Spleen (tissue), 11 donors: ENCODE measurements around the gene KRAS. TPM values are rescaled to one million over a fixed set of nuclear protein-coding genes. Genes with fewer than 3 reads are reported as not detected.

ENCODE experiments used
- DNase-seq: peaks from one replicate; pipeline ENCODE4 v3.0.0-alpha.2; 2020
- H3K27ac ChIP-seq, 8 donors: fragments of 200-600 bp; sonication (generic) in 7 of 8; 1 replicate in 4 of 8; 2 replicates in 4 of 8; pipeline versions ENCODE4 v1.5.0 to v1.8.0; 2016 to 2021; ENCODE audit warnings: inconsistent platforms in 4 of 8, mild to moderate bottlenecking in 4 of 8, moderate library complexity in 1 of 8
- H3K27me3 ChIP-seq, 7 donors: fragments of 200-600 bp; sonication (generic) in 6 of 7; replicated peaks in 1 of 7; 1 replicate in 4 of 7; 2 replicates in 3 of 7; pipeline versions ENCODE4 v1.5.0 to v1.8.0; 2016 to 2021; ENCODE audit warnings: inconsistent platforms in 3 of 7, mild to moderate bottlenecking in 1 of 7
- H3K36me3 ChIP-seq, 6 donors: fragments of 200-600 bp; sonication (generic) in 5 of 6; 1 replicate in 4 of 6; 2 replicates in 2 of 6; pipeline versions ENCODE4 v1.5.0 to v1.8.0; 2016 to 2021; ENCODE audit warnings: inconsistent platforms in 2 of 6
- H3K4me1 ChIP-seq, 6 donors: fragments of 200-600 bp; sonication (generic) in 5 of 6; 1 replicate in 3 of 6; 2 replicates in 3 of 6; pipeline versions ENCODE4 v1.5.0 to v1.8.0; 2016 to 2021; ENCODE audit warnings: inconsistent platforms in 3 of 6
- H3K4me3 ChIP-seq, 8 donors: fragments of 200-600 bp; sonication (generic) in 7 of 8; 1 replicate in 4 of 8; 2 replicates in 4 of 8; pipeline versions ENCODE4 v1.5.0 to v1.8.0; 2016 to 2021; ENCODE audit warnings: inconsistent platforms in 4 of 8, mild to moderate bottlenecking in 4 of 8, moderate library complexity in 2 of 8
- H3K9me3 ChIP-seq, 8 donors: fragments of 200-600 bp; sonication (generic) in 7 of 8; 1 replicate in 4 of 8; 2 replicates in 4 of 8; pipeline versions ENCODE4 v1.5.0 to v1.8.0; 2016 to 2021; ENCODE audit warnings: inconsistent platforms in 4 of 8
- CTCF ChIP-seq, 11 experiments: fragments of 200-600 bp in 7 of 11; fragments of 450-650 bp in 4 of 11; sonication (generic) in 4 of 11; IDR thresholded peaks in 8 of 11; conservative IDR thresholded peaks in 3 of 11; 1 replicate in 7 of 11; 2 replicates in 4 of 11; pipeline versions ENCODE4 v1.4.0 to v1.8.0; 2016 to 2021; ENCODE audit warnings: antibody characterized with exemption in 11 of 11, inconsistent platforms in 4 of 11, mild to moderate bottlenecking in 1 of 11
- POLR2A ChIP-seq, 3 donors: fragments of 450-650 bp; IDR thresholded peaks; one replicate each; pipeline ENCODE4 v1.5.1; 2017; ENCODE audit warnings: antibody characterized with exemption in 3 of 3, mild to moderate bottlenecking in 1 of 3
- POLR2AphosphoS5 ChIP-seq, 3 donors: sonication (generic); formaldehyde crosslinking; IDR thresholded peaks; one replicate each; pipeline ENCODE4 v1.5.1; 2017; ENCODE audit warnings: antibody characterized with exemption in 3 of 3
- WGBS, 5 donors: extraction: QIAGEN DNeasy Blood & Tissue Kit in 3 of 5; methylation state at CpG; one replicate each; pipeline versions ENCODE4 v1.1.5 to v1.1.7; 2013 to 2018; 5-methylcytosine and 5-hydroxymethylcytosine counted together
- intact Hi-C: fragments of 100-400 bp; cut with DNase I; formaldehyde crosslinking; loops from one replicate; pipeline ENCODE4 v1.15.0; 2023; ENCODE audit warnings: low total_unique reads
- polyA plus RNA-seq, 3 donors: library from polyadenylated mRNA; stranded (reverse); fragments of 200-250 nt; gene quantifications; one replicate each; pipeline ENCODE4 v1.2.1, GENCODE V29; 2013
- total RNA-seq, 7 donors: library from RNA; depleted of rRNA in 3 of 7; stranded (reverse); fragments of >200 nt in 3 of 7; fragmentation: NEBNext Ultra II Directional in 4 of 7; extraction: Animal tissue kit (Norgen Biotek cat#: 25700) in 4 of 7; gene quantifications; one replicate each; pipeline versions ENCODE4 v1.1.0 to v1.2.1, GENCODE V29; 2016 to 2021
- donor health status: healthy with polysubstance abuse.
- donor health status: DM: no; HTN: no; CAD: no; lungs with moderate emphysema.
- donor health status: DM: no; HTN: no; CAD: no.
- donor health status: Bipolar disorder and iron deficiency.
- donor health status: healthy.
- donor health status: DM: no; HTN: no; CAD: no.
- donor health status: DM: yes; HTN: yes; CAD: no.

The KRAS gene
- total and polyA plus RNA-seq, 10 donors, result 5.6 to 30.3 (median 21.2) TPM

DNA sequence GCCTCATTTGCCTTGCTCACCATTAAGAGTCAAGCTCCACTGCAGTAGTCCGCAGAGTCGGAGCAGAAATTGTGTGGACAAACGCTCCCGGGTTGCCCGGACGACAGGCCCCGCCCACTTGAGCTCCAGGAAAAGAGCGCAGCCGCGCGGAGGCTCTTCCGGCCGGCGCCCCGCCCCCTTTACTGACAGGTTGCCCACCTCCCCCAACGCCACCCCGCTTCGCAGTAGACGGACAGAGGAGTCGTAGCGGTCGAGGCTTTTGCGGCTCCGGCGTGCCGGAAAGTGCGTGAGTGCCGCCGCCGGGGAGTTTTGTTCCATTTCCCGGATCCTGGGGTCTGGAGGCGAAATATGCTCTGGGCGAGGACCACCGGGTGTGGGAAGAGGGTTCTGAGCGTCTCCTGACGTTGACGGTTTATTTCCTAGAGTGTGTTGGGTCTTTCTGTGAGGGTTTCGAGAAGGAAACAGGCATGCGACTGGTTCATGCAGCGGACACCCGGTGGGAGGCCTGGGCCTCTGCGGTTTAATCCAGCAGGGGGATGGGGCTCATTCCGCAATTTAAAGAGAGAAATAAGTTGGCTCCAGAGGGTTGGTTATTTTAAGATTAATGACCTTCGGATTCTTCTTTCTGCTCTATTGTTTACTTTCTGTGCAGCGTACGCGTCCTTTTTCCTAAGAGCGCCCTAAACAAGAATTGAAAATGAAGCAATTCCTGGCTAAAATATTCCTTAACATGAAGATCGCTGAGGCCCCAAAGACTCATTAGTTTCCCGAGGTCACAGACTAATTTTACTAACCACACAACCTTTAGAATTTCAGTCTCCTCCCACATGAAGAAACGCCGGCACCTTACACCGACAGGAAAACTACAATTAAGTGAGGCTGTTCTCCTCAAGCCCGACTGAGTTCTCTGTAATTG, 55.4 kb downstream of the KRAS start, which contains the start of the genes DNAI7 and ETFRF1:
TSS of gene DNAI7 (minus strand) at position 105 of the 916 bp plus-strand sequence. CDS start at position 23, 82 bp downstream.
TSS of gene ETFRF1 (plus strand) at position 182 of the 916 bp plus-strand sequence. CDS start 8,720 bp downstream, outside the sequence.
- Histone ChIP-seq H3K27ac (peak within 1 kb of the TSS; percentile 88 to 95 (median 93)), H3K36me3 (peaks cover 0 to 4% (median 0%) of the 10 kb centered on the region in 6 donors), H3K27me3 (no peaks in the 10 kb centered on the region), H3K9me3 (no peaks in the 10 kb centered on the region), H3K4me1 (peaks cover 5 to 45% (median 22%) of the 10 kb centered on the region in 6 donors), H3K4me3 (peak within 1 kb of the TSS; percentile 54 to 77 (median 66))
- intact Hi-C loops, result no loop called here
- TF ChIP-seq CTCF (IDR thresholded peaks at IDR 0.05 in 8 of 11, conservative IDR thresholded peaks at IDR 0.05 in 3 of 11), result peak in 4 of 11 experiments; percentile 6 to 18 (median 12)
- peak; percentile 97 to 99 (median 97) for TF ChIP-seq POLR2AphosphoS5 (IDR thresholded peaks at IDR 0.05)
- peak in 2 of 3 donors; percentile 51 to 92 for TF ChIP-seq POLR2A (IDR thresholded peaks at IDR 0.05)
- peak; percentile 99 for DNase-seq
- WGBS, 5 donors, result 0 to 2% (median 1%) methylated on average over 44 to 54 of the region's 54 CpGs

DNA sequence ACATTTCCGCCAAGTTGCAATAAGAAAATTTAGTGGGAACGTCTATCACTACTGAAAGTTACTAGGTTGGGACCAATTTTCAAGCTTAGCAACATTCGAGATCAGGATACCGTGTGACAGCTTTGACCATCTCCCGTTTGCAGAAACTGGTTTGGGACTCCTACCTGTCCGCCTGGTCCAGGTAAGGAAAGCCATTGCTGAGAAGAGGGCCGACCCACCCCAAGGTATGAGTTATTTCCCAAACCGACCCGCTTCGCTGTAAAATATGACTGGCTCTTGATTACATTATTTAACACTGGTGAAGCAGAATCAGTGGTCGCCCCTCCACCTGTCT, 56.0 kb downstream of the KRAS start:
- TF ChIP-seq POLR2A (IDR thresholded peaks at IDR 0.05) (no peak), POLR2AphosphoS5 (IDR thresholded peaks at IDR 0.05) (no peak), CTCF (IDR thresholded peaks at IDR 0.05 in 8 of 11, conservative IDR thresholded peaks at IDR 0.05 in 3 of 11) (no peak)
- Histone ChIP-seq H3K4me1 (peaks cover 5 to 45% (median 22%) of the 10 kb centered on the region in 6 donors), H3K36me3 (peaks cover 0 to under 1% (median 0%) of the 10 kb centered on the region in 6 donors), H3K9me3 (no peaks in the 10 kb centered on the region), H3K27me3 (no peaks in the 10 kb centered on the region), H3K4me3 (peak overlapping the region; percentile 54 to 77 (median 66)), H3K27ac (peak overlapping the region; percentile 88 to 95 (median 93))
- no peak for DNase-seq
- intact Hi-C loops, result no loop called here
- WGBS, 5 donors, result 9 to 12% (median 11%) methylated on average over 11 of the region's 11 CpGs

DNA sequence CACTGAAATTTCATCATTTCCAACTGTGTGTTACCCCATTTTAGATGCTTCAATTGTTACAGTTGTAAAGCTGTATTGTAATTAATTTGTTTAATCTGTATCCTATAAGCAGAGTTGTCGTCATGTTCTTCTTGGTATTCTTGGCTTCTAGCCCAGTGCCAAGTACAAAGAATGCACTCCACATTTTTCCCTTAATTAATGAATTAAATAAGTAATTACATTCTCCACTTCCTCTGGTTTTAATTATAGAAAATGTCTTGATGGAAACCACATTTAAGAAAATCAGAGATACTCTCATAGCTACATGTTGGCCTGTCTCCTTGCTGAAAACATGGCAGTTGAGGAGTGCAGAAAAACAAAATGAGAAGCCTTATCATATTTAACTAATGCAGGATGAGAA, 56.5 kb downstream of the KRAS start:
- no peaks in the 10 kb centered on the region for H3K36me3 ChIP-seq
- H3K27ac ChIP-seq, result peak overlapping the region in 3 of 8 donors; percentile 92 to 93 (median 93)
- peaks cover 5 to 45% (median 22%) of the 10 kb centered on the region in 6 donors for H3K4me1 ChIP-seq
- intact Hi-C loops, result no loop called here
- TF ChIP-seq POLR2A (IDR thresholded peaks at IDR 0.05) (no peak), POLR2AphosphoS5 (IDR thresholded peaks at IDR 0.05) (no peak), CTCF (IDR thresholded peaks at IDR 0.05 in 8 of 11, conservative IDR thresholded peaks at IDR 0.05 in 3 of 11) (no peak)
- H3K9me3 ChIP-seq, result no peaks in the 10 kb centered on the region
- WGBS, 5 donors, result 53 to 77% (median 58%) methylated on average over 1 of the region's 1 CpG
- no peaks in the 10 kb centered on the region for H3K27me3 ChIP-seq
- DNase-seq, result no peak
- H3K4me3 ChIP-seq, result peak overlapping the region in 6 of 8 donors; percentile 57 to 77 (median 68)

GRCh38 chr12:25190793-25191192, 59.9 kb downstream of the KRAS start:
- 88 to 98% (median 96%) methylated on average over 6 of the region's 6 CpGs for WGBS, 5 donors
- TF ChIP-seq POLR2AphosphoS5 (IDR thresholded peaks at IDR 0.05), result no peak
- TF ChIP-seq POLR2A (IDR thresholded peaks at IDR 0.05), result no peak
- no peak for TF ChIP-seq CTCF (IDR thresholded peaks at IDR 0.05 in 8 of 11, conservative IDR thresholded peaks at IDR 0.05 in 3 of 11)
- intact Hi-C loops, result no loop called here
- no peak overlapping the region for H3K27ac ChIP-seq
- H3K9me3 ChIP-seq, result no peaks in the 10 kb centered on the region
- no peak overlapping the region for H3K4me3 ChIP-seq
- no peaks in the 10 kb centered on the region for H3K36me3 ChIP-seq
- H3K4me1 ChIP-seq, result peaks cover under 1 to 23% (median 13%) of the 10 kb centered on the region in 6 donors
- no peaks in the 10 kb centered on the region for H3K27me3 ChIP-seq
- no peak for DNase-seq
